ENCODE results near the gene CLCN7.

DNA sequence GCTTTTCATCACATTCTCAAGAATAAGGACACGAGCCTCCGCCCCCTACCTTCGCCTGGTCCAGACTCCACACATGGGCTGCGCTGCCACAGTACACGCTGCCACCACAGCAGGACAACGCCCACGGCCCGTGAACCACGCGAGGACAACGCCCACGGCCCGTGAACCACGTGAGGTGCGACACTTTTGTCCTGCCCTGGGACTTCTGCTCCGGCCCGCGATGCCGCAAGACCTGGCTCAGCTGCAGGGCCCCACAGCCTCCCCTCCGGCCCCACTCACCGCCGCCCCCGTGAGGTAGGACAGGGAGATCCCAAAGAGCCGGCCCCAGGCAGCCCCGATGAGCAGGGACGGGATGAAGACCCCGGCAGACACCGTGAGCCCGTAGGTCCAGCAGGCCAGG is 24.6 kb downstream of the CLCN7 start:
- TF ChIP-seq, protein P1, sequence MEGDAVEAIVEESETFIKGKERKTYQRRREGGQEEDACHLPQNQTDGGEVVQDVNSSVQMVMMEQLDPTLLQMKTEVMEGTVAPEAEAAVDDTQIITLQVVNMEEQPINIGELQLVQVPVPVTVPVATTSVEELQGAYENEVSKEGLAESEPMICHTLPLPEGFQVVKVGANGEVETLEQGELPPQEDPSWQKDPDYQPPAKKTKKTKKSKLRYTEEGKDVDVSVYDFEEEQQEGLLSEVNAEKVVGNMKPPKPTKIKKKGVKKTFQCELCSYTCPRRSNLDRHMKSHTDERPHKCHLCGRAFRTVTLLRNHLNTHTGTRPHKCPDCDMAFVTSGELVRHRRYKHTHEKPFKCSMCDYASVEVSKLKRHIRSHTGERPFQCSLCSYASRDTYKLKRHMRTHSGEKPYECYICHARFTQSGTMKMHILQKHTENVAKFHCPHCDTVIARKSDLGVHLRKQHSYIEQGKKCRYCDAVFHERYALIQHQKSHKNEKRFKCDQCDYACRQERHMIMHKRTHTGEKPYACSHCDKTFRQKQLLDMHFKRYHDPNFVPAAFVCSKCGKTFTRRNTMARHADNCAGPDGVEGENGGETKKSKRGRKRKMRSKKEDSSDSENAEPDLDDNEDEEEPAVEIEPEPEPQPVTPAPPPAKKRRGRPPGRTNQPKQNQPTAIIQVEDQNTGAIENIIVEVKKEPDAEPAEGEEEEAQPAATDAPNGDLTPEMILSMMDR (IDR thresholded peaks at IDR 0.05), result no peak
- TF ChIP-seq EP300 (IDR thresholded peaks at IDR 0.05), result no peak
- no peak for TF ChIP-seq POLR2AphosphoS5 (IDR thresholded peaks at IDR 0.05)

All from stomach (tissue), 4 donors.